IPS DF 6.9 (cell line): ENCODE measurements around the gene CTU2.

Source experiments
- DNase-seq: peaks from one replicate; pipeline ENCODE4 v3.0.0-alpha.2; 2013; ENCODE audit warnings: low read depth, low spot score
- H3K27ac ChIP-seq: one replicate; pipeline ENCODE4 v1.5.1; 2013; ENCODE audit warnings: low read length, control low read depth
- H3K27me3 ChIP-seq: 2 replicates; pipeline ENCODE4 v1.6.1; 2013; ENCODE audit warnings: mild to moderate bottlenecking, low read length; ENCODE audit not compliant: control insufficient read depth, insufficient read depth
- H3K36me3 ChIP-seq: 2 replicates; pipeline ENCODE4 v1.6.1; 2013; ENCODE audit warnings: low read length; ENCODE audit not compliant: control insufficient read depth, insufficient read depth
- H3K4me1 ChIP-seq: 2 replicates; pipeline ENCODE4 v1.6.1; 2013; ENCODE audit warnings: low read length; ENCODE audit not compliant: control insufficient read depth, insufficient read depth
- H3K4me3 ChIP-seq: 2 replicates; pipeline ENCODE4 v1.5.1; 2013; ENCODE audit warnings: mild to moderate bottlenecking, low read length
- H3K9me3 ChIP-seq: 2 replicates; pipeline ENCODE4 v1.6.1; 2013; ENCODE audit warnings: low read length, inconsistent platforms; ENCODE audit not compliant: control insufficient read depth, insufficient read depth
- WGBS: extraction: QIAGEN DNeasy Blood & Tissue Kit; methylation state at CpG from one replicate; pipeline ENCODE4 v1.1.7; 2013; ENCODE audit warnings: mixed read lengths, missing lambda C conversion rate; ENCODE audit not compliant: insufficient read length, insufficient coverage; 5-methylcytosine and 5-hydroxymethylcytosine counted together

The CTU2 gene

DNA sequence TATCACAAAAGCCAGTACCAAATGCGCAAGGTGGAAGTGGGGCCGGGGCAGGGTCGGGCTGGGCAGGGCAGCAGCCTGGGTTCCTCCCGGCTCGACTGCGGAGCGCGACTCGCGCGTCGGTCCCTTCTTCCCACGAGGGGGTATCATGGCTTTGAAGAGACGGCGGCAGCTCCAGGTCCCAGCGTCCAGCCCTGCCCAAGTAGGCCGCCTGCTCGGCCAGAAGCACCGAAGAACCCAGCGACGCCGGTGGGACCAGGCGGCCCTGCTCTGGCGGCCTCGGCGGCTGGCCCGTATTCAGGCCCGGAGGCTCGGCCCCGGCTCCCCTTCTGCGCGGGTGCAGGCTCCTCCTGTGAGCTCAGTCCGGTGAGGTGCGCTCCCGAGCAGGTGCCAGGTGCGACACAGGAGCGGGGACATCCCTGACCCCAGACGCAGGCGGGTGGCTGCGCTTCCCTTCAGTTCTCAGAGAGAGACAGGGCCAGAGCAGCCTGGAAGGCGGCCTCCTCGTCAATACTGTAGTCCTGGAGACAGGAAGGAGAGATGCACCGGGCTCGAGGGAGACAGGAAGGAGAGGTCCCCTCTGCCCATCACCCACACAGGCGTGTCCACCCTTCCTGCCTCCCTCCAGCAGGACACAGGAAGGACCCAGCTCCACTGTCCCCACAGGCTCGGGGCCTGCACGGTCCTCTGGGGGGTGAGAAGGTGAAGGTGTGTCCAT, 9.0 kb upstream of the CTU2 start:
- Histone ChIP-seq H3K27me3 (no peaks in the 10 kb centered on the region), H3K9me3 (no peaks in the 10 kb centered on the region), H3K27ac (no peak overlapping the region), H3K4me3 (no peak overlapping the region), H3K36me3 (peaks cover 19% of the 10 kb centered on the region; the same call in 1 of the 2 replicates), H3K4me1 (no peaks in the 10 kb centered on the region; the same call in 1 of the 2 replicates)
- no peak for DNase-seq
- no CpG with 5 or more reads among the region's 47 CpGs for WGBS

DNA sequence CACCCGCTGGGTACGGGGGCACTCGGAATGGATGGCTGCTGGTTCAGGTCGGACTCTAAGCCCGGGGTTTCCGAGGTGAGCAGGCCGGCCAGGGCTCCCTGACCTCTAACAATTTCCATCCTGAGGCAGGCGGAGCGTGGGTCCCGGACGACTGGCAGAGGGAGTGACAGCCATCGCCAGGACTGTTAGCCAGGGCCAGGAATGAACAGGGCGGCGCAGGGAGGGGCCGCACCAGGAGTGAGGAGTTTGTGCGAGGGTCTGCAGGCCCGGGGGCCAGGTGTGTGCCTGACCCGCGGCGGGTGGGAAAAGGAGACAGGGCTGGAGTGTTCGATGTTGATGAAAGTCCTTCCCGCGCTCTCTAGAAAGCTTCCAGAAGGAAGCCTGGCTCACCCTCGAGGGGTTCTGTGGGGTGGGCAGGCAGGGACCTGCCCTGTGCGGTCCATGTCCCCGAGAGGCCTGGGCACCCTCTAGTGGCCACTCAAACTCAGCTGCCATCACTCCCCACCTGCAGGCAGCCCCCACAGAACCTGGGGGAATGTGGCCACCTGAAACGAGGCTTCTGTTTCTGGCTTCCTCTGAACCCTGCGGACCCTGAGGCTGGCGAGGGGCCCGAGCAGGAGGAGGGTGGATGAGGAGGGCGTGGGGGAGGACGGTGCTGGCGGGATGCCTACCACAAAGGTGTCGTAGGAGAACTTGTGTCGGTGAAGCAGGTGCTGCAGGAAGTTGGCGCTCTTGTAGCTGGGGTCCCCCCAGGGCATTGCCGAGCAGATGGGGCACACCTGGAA, 8.3 kb upstream of the CTU2 start:
- no CpG with 5 or more reads among the region's 37 CpGs for WGBS
- Histone ChIP-seq H3K4me3 (no peak overlapping the region), H3K36me3 (peaks cover 19% of the 10 kb centered on the region; the same call in 1 of the 2 replicates), H3K27ac (no peak overlapping the region), H3K4me1 (no peaks in the 10 kb centered on the region; the same call in 1 of the 2 replicates), H3K9me3 (no peaks in the 10 kb centered on the region), H3K27me3 (no peaks in the 10 kb centered on the region)
- no peak for DNase-seq

DNA sequence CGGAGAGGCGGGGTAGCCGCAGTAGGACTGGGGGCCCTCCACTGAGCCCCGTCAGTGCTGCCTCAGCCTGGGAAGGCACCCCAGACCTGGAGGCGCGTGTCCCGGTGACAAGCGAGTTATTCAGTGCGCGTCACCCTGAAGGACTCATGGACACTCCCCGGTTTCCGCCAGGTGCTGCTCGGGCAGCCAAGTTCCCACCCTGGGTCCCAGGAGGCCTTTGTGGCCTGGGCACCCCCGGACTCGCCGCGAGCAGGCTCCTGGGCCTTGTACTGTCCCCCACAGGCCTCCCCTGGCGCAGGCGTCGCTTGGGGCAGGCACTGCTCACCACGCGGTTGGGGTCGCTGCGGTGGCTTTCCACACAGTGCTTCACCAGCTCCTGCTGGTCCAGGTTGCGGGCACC, 7.7 kb upstream of the CTU2 start:
- Histone ChIP-seq H3K36me3 (peaks cover 19% of the 10 kb centered on the region; the same call in 1 of the 2 replicates), H3K4me1 (no peaks in the 10 kb centered on the region; the same call in 1 of the 2 replicates), H3K9me3 (no peaks in the 10 kb centered on the region), H3K27ac (no peak overlapping the region), H3K4me3 (no peak overlapping the region), H3K27me3 (no peaks in the 10 kb centered on the region)
- DNase-seq, result no peak
- no CpG with 5 or more reads among the region's 25 CpGs for WGBS

DNA sequence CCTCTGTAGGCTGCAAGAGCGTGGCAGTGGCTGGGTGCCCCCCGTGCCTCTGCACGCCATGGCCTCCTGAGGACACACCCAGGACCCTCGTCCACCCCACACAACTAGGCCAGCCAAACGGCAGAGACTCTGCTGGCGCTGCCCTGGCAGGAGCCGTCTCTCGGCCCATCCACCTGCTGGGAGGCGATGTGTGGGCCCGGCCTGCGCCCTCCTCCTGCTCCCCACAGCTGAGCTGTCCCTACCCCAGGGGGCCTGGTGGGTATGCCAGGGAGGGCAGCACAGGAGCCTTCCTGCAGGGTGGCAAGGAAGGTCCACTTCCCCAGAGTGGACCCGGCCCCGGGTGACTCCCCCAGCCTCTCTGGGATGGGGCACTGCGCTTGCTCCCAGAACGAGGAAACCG, 7.1 kb upstream of the CTU2 start:
- Histone ChIP-seq H3K4me3 (no peak overlapping the region), H3K27me3 (no peaks in the 10 kb centered on the region), H3K4me1 (no peaks in the 10 kb centered on the region; the same call in 1 of the 2 replicates), H3K9me3 (no peaks in the 10 kb centered on the region), H3K27ac (no peak overlapping the region), H3K36me3 (peaks cover 19% of the 10 kb centered on the region; the same call in 1 of the 2 replicates)
- DNase-seq, result no peak
- WGBS, result no CpG with 5 or more reads among the region's 16 CpGs

GRCh38 chr16:88700322-88700635, 6.0 kb upstream of the CTU2 start:
- Histone ChIP-seq H3K9me3 (no peaks in the 10 kb centered on the region), H3K27ac (no peak overlapping the region), H3K4me1 (no peaks in the 10 kb centered on the region; the same call in 1 of the 2 replicates), H3K4me3 (no peak overlapping the region), H3K36me3 (peaks cover 19% of the 10 kb centered on the region; the same call in 1 of the 2 replicates), H3K27me3 (no peaks in the 10 kb centered on the region)
- WGBS, result no CpG with 5 or more reads among the region's 14 CpGs
- no peak for DNase-seq

- no peak overlapping the region for H3K27ac ChIP-seq
- WGBS, result no CpG with 5 or more reads among the region's 42 CpGs
- no peaks in the 10 kb centered on the region for H3K27me3 ChIP-seq
- H3K4me3 ChIP-seq, result no peak overlapping the region
- no peaks in the 10 kb centered on the region for H3K9me3 ChIP-seq
- DNase-seq, result no peak
- no peaks in the 10 kb centered on the region; the same call in 1 of the 2 replicates for H3K4me1 ChIP-seq
- H3K36me3 ChIP-seq, result peaks cover 19% of the 10 kb centered on the region; the same call in 1 of the 2 replicates
Observed at GRCh38 chr16:88700636-88701482, 5.4 kb upstream of the CTU2 start.

- no peak overlapping the region for H3K27ac ChIP-seq
- H3K27me3 ChIP-seq, result no peaks in the 10 kb centered on the region
- H3K36me3 ChIP-seq, result peaks cover 19% of the 10 kb centered on the region; the same call in 1 of the 2 replicates
Observed at GRCh38 chr16:88701581-88702370, 4.5 kb upstream of the CTU2 start.

DNA sequence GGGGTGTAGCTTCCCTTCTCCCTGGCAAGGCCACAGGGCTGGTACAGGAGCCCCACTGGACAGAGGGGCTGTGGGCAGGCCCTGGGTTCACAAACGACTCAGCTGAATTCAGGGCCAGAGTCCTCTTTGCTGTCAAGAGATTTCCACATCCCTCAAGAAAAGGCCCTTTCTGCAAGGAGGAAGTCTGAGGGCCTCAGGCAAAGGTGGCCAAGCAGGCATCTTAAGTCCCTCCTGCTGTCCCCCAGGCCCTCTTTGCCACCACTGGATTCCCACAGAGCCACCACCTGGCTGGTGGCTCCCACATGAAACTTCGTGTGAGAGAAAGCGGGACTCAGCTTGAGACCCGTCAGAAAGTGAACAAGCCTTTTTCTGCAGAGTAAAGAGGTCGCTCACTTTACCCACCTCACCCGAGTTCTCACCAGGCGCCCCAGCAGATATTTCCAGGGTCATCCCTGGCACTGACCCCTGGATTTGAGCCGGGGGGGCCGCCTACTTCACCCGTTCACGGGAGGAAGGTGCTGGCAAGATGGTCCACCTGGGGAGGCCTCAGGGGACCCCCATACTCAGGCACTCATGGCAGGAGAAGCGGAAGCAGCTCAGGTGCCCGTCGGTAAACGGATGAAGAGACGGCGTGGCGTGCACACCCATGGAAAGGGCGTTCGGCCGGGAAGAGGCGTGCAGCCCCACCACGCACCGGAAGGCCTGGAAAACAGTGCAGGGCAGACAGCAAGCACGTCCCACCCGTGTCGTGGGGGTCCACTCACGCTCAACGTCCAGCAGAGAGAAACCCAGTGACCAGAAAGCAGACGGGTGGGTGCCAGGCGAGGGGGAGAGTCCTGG, 3.7 kb upstream of the CTU2 start:
- Histone ChIP-seq H3K27me3 (no peaks in the 10 kb centered on the region), H3K4me1 (no peaks in the 10 kb centered on the region; the same call in 1 of the 2 replicates), H3K4me3 (no peak overlapping the region), H3K36me3 (peaks cover 13% of the 10 kb centered on the region; the same call in 1 of the 2 replicates), H3K9me3 (no peaks in the 10 kb centered on the region), H3K27ac (no peak overlapping the region)
- no CpG with 5 or more reads among the region's 31 CpGs for WGBS
- no peak for DNase-seq

More at GRCh38 chr16:88701581-88702370, 4.5 kb upstream of the CTU2 start:
- Histone ChIP-seq H3K4me3 (no peak overlapping the region), H3K4me1 (no peaks in the 10 kb centered on the region; the same call in 1 of the 2 replicates), H3K9me3 (no peaks in the 10 kb centered on the region)
- no CpG with 5 or more reads among the region's 30 CpGs for WGBS
- no peak for DNase-seq
